GM10248 (cell line): ENCODE results near the gene TSC22D2.

ENCODE experiments used
- CTCF ChIA-PET: fragments of 300-600 bp; sonication (Branson Sonifier 250); formaldehyde crosslinking; extraction: SDS; loops from one replicate; lab custom pipeline; 2021; ENCODE audit warnings: antibody characterized with exemption; lab: Yijun Ruan, JAX
- POLR2A ChIA-PET: fragments of 350-650 bp; sonication (Branson Sonifier 250); formaldehyde crosslinking; extraction: SDS; loops from one replicate; lab custom pipeline; 2020; ENCODE audit warnings: antibody characterized with exemption; lab: Yijun Ruan, JAX
- DNase-seq: peaks from one replicate; pipeline ENCODE4 v3.0.0; 2012; ENCODE audit errors: extremely low spot score
- CTCF ChIP-seq: IDR thresholded peaks from 2 replicates; pipeline ENCODE4 v1.5.1; 2012; ENCODE audit warnings: mild to moderate bottlenecking, low read depth; ENCODE audit errors: extremely low read depth, missing control alignments, control extremely low read depth

Gene TSC22D2

GRCh38 chr3:150379469-150379868 lies 28.6 kb upstream of the TSC22D2 start:
- DNase-seq, result no peak
- ChIA-PET POLR2A (no interaction called here), CTCF (no interaction called here)
- no peak for TF ChIP-seq CTCF

- CTCF ChIA-PET, result interaction anchor here (0.6 to 2.1 kb wide), 16 partner anchors 7 to 87 kb away, joined by 3 to 21 read pairs (median 4); partner anchors contain the start of gene TSC22D2
- POLR2A ChIA-PET, result interaction anchor here (1.3 kb wide), 1 partner anchor 25 kb away, joined by 8 read pairs; the partner anchor contains the start of gene TSC22D2
- no peak for TF ChIP-seq CTCF
- peak; percentile 80 for DNase-seq
Measured at GRCh38 chr3:150384296-150385212, 23.5 kb upstream of the TSC22D2 start.

- CTCF ChIA-PET, result interaction anchor here (0.7 to 2.1 kb wide), 15 partner anchors 8 to 88 kb away, joined by 3 to 21 read pairs (median 4); partner anchors contain the start of gene TSC22D2
- TF ChIP-seq CTCF, result no peak
Measured at GRCh38 chr3:150385296-150386242, 22.5 kb upstream of the TSC22D2 start.

GRCh38 chr3:150388498-150389418 lies 19.3 kb upstream of the TSC22D2 start:
- CTCF ChIA-PET, result interaction anchor here (1.0 to 2.3 kb wide), 2 partner anchors 15 to 47 kb away, joined by 3 to 6 read pairs; no protein-coding TSS in a partner anchor
- no peak for DNase-seq
- no peak for TF ChIP-seq CTCF
- POLR2A ChIA-PET, result no interaction called here

More at GRCh38 chr3:150385296-150386242, 22.5 kb upstream of the TSC22D2 start:
- POLR2A ChIA-PET, result interaction anchor here (1.3 kb wide), 1 partner anchor 24 kb away, joined by 8 read pairs; the partner anchor contains the start of gene TSC22D2
- peak; percentile 49 for DNase-seq

GRCh38 chr3:150390087-150390486 lies 18.0 kb upstream of the TSC22D2 start:
- POLR2A ChIA-PET, result no interaction called here
- TF ChIP-seq CTCF, result no peak
- CTCF ChIA-PET, result interaction anchor here (1.0 to 2.3 kb wide), 4 partner anchors 10 to 49 kb away, joined by 3 to 6 read pairs (median 4); partner anchors contain the start of gene TSC22D2

More at GRCh38 chr3:150390087-150390486, 18.0 kb upstream of the TSC22D2 start:
- no peak for DNase-seq
